ENCODE results near the gene ATP6V0E2. TPM values are rescaled to one million over a fixed set of nuclear protein-coding genes. Genes with fewer than 3 reads are reported as not detected.
"Not testable (repeated sequence)": the region's sequence is repeated elsewhere in the genome, so short reads cannot be mapped to it uniquely, and the experiment has no call there.

ATP6V0E2 gene
- total RNA-seq, 1 experiment from 2014 or later, result 28.8 TPM

- DNase-seq, result no peak
- Mint-ChIP-seq H3K27me3 (ENCODE audit: unreplicated experiment) (peaks cover 100% of the 10 kb centered on the region), H3K4me1 (ENCODE audit: low read depth, unreplicated experiment) (no peaks in the 10 kb centered on the region), H3K27ac (ENCODE audit: unreplicated experiment) (no peak overlapping the region), H3K4me3 (ENCODE audit: low read depth, unreplicated experiment) (no peak overlapping the region), H3K36me3 (ENCODE audit: insufficient read depth, unreplicated experiment) (no peaks in the 10 kb centered on the region), H3K9me3 (ENCODE audit: low read depth, unreplicated experiment) (no peaks in the 10 kb centered on the region)
- BruUV-seq (replicated peaks), result no TSS peak
- intact Hi-C loops (cut with micrococcal nuclease; ENCODE audit: unreplicated experiment), result no loop called here
- CTCF ChIA-PET, result no interaction called here
- no peak for TF ChIP-seq CTCF (IDR thresholded peaks at IDR 0.05; ENCODE audit: unreplicated experiment)
Measured at GRCh38 chr7:149828357-149829309, 45.1 kb upstream of the ATP6V0E2 start.

- BruUV-seq (replicated peaks); H3K9me3 Mint-ChIP-seq (ENCODE audit: low read depth, unreplicated experiment); H3K36me3 Mint-ChIP-seq (ENCODE audit: insufficient read depth, unreplicated experiment); H3K4me1 Mint-ChIP-seq (ENCODE audit: low read depth, unreplicated experiment); DNase-seq; H3K27ac Mint-ChIP-seq (ENCODE audit: unreplicated experiment); H3K4me3 Mint-ChIP-seq (ENCODE audit: low read depth, unreplicated experiment); CTCF ChIA-PET; intact Hi-C loops (cut with micrococcal nuclease; ENCODE audit: unreplicated experiment): not testable (repeated sequence)
- peaks cover 100% of the 10 kb centered on the region for H3K27me3 Mint-ChIP-seq (ENCODE audit: unreplicated experiment)
Measured at GRCh38 chr7:149830527-149830926, 43.2 kb upstream of the ATP6V0E2 start.

GRCh38 chr7:149830997-149831740, 42.6 kb upstream of the ATP6V0E2 start:
- H3K4me3 Mint-ChIP-seq (ENCODE audit: low read depth, unreplicated experiment), result no peak overlapping the region
- CTCF ChIA-PET, result interaction anchor here (0.6 kb wide), 1 partner anchor 53 kb away, joined by 4 read pairs; no protein-coding TSS in a partner anchor
- no peak overlapping the region for H3K27ac Mint-ChIP-seq (ENCODE audit: unreplicated experiment)
- no peaks in the 10 kb centered on the region for H3K36me3 Mint-ChIP-seq (ENCODE audit: insufficient read depth, unreplicated experiment)
- no peak for DNase-seq
- no peaks in the 10 kb centered on the region for H3K9me3 Mint-ChIP-seq (ENCODE audit: low read depth, unreplicated experiment)
- H3K4me1 Mint-ChIP-seq (ENCODE audit: low read depth, unreplicated experiment), result no peaks in the 10 kb centered on the region
- intact Hi-C loops (cut with micrococcal nuclease; ENCODE audit: unreplicated experiment), result no loop called here
- no TSS peak for BruUV-seq (replicated peaks)
- no peak for TF ChIP-seq CTCF (IDR thresholded peaks at IDR 0.05; ENCODE audit: unreplicated experiment)
- H3K27me3 Mint-ChIP-seq (ENCODE audit: unreplicated experiment), result peaks cover 100% of the 10 kb centered on the region

- no peak for TF ChIP-seq CTCF (IDR thresholded peaks at IDR 0.05; ENCODE audit: unreplicated experiment)
- H3K27ac Mint-ChIP-seq (ENCODE audit: unreplicated experiment), result no peak overlapping the region
Measured at GRCh38 chr7:149831741-149832219, 42.0 kb upstream of the ATP6V0E2 start.

More at GRCh38 chr7:149831741-149832219, 42.0 kb upstream of the ATP6V0E2 start:
- CTCF ChIA-PET, result interaction anchor here (0.6 kb wide), 1 partner anchor 1233 kb away, joined by 9 read pairs; no protein-coding TSS in a partner anchor
- DNase-seq, result no peak
- H3K4me1 Mint-ChIP-seq (ENCODE audit: low read depth, unreplicated experiment), result no peaks in the 10 kb centered on the region
- H3K27me3 Mint-ChIP-seq (ENCODE audit: unreplicated experiment), result peaks cover 100% of the 10 kb centered on the region
- H3K36me3 Mint-ChIP-seq (ENCODE audit: insufficient read depth, unreplicated experiment), result no peaks in the 10 kb centered on the region
- no TSS peak for BruUV-seq (replicated peaks)
- no peaks in the 10 kb centered on the region for H3K9me3 Mint-ChIP-seq (ENCODE audit: low read depth, unreplicated experiment)
- H3K4me3 Mint-ChIP-seq (ENCODE audit: low read depth, unreplicated experiment), result no peak overlapping the region
- intact Hi-C loops (cut with micrococcal nuclease; ENCODE audit: unreplicated experiment), result no loop called here

Data from Calu3 (cell line).